D721Med (cell line): Measurements from ENCODE around the gene LAMB4.

ENCODE experiments used
- DNase-seq: peaks from one replicate; pipeline ENCODE4 v3.0.0; 2011; ENCODE audit warnings: low spot score; ENCODE audit not compliant: insufficient read length
- FAIRE-seq: peaks from 2 replicates; lab custom pipeline; 2011; peaks lifted over from hg19 to GRCh38; lab: Jason Lieb, UNC
- CTCF ChIP-seq: IDR thresholded peaks from 2 replicates; pipeline ENCODE4 v1.5.1; 2012; ENCODE audit warnings: mild to moderate bottlenecking, control low read depth; ENCODE audit not compliant: insufficient read depth; ENCODE audit errors: missing control alignments

Gene LAMB4

DNA sequence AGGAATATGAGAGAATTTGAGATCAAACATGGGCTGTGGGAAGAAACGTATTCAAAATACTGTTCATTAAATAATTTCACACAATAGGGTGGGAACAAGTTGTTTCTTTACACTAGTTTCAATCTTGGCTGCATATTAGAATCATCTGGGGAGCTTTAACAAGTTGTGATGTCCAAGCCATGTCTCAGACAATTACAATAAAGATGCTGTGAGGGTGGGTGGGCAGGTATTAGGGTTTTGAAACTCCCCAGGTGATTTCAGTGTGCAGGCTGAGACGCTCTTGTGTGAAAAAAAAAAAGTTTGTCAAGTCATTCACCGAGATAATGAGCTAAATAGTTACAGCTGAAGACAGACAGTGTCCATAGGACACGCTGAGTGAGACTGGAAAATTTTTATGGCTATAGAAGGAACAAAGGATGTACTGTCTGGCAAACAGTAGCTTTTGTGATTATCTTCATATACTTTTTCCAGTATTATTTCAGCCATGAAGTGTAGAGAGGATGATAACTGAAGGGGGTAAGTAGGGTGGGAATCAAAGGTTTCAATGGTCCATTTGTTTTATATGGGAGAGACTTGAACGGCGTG, 12.6 kb upstream of the LAMB4 start:
- FAIRE-seq (no peak), DNase-seq (no peak)
- TF ChIP-seq CTCF: no peak

DNA sequence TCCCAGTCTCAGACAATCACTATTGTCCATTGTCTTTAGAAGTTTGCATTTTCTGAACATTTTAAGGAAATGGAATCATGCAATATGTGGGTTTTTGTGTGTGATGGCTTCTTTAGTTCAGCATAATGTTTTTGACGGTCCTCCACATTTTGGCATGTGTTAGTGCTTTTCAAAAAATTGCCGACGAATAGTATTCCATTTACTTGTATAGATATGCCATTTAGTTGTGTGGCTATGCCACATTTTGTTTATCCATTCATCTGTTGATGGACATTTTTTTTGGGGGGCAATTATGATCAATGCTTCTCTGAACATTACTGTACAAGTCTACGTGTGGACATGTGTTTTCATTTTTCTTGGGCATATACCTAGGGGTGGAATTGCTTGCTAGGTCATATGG, 12.0 kb upstream of the LAMB4 start:
- FAIRE-seq: no peak
- no peak for DNase-seq
- TF ChIP-seq CTCF: no peak

DNA sequence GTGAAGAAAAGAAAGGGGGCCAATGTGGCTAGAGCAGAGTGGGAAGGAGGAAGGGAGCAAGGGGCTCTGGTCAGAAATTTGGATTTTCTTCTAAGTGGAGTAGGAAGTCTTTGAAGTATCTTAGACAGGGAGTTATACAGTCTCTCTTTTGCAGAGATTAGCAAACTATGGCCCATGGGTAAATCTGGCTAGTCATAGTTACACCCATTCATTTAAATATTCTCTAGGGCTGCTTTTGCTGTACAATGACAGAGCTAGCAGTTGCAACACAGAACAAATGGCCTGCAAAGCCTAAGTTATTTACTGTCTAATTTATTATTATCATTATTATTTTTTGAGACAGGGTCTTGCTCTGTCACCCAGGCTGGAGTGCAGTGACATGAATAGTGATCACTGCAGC, 10.5 kb upstream of the LAMB4 start:
- TF ChIP-seq CTCF: no peak
- DNase-seq: no peak
- no peak for FAIRE-seq

DNA sequence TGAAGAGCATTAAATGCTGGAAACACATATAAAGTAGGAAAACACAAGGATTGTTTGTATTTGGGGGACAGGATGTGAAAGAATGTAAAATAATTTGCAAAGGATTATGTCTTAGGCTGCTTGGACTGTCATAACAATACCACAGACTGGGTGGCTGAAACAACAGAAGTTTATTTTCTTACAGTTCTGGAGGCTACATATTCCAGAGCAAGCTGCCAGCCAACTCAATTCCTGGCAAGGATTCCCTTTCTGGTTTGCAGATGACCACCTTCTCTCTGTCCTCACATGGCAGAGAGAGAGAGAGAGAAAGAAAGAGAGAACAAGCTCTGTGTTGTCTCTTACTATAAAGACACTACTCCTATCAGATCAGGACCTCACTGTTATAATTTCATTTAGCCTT, 8.8 kb upstream of the LAMB4 start:
- DNase-seq (no peak), FAIRE-seq (no peak)
- no peak for TF ChIP-seq CTCF

DNA sequence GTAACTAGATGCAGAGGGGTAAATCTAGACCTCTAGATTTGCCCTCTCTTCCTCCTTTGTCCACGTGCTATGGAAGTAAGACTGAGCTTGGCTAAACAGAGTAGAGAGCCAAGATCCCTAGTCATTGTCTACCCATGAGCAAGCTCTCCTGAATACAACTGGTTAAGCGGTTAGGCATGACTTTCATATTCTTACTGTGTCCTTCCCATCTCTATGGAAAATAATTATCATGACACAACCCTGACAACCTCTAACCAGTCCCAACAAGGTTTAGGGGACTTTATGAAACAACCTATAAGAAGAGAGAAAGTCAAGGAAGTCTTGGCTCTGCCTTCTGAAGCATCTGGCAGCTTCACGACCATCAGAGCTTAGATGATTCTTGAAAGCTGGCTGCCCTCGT, 7.8 kb upstream of the LAMB4 start:
- no peak for DNase-seq
- no peak for FAIRE-seq
- no peak for TF ChIP-seq CTCF

DNA sequence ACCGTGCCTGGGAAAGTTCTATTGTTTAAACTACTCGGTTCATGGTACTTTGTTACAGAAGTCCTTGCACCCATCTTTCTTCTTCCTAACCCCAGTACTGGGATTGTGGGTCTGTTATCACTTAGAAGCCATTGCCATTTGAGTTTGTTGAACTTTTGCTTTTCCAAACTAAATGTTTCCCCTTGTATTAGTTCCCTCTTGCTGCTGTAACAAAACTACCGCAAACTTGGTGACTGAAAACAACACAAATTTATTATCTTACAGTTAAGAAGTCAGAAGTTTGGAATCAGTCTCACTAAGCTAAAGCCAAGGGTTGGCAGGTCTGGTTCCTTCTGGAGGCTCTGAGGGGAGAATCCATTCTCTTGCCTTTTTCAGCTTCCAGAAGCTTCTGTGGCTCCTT, 6.9 kb upstream of the LAMB4 start:
- no peak for DNase-seq
- no peak for FAIRE-seq
- TF ChIP-seq CTCF: no peak

DNA sequence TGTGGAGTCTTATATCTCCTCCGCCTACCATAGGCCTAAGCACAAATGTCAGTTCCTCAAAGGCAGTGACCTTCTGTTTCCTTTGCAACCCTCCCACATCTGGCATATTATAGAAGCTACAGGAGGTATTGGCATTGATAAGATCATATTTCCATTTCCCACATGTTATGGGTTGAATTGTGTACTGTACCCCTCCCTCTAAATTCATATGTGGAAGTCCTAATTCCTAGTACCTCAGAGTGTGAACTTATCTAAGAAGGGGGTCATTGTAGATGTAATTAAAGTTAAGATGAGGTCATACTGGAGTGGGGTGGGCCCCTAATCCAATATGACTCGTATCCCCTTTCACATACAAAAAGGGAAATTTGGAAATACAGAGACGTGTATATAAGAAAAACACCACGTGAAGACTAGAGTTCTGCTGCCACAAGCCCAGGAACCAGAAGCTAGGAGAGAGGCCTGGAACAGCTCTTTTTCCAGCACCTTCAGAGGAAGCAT, 6.1 kb upstream of the LAMB4 start:
- DNase-seq (no peak), FAIRE-seq (no peak)
- TF ChIP-seq CTCF: no peak
